NOMO-1 treated with DMSO at 0.1 percent for 48 hours (cell line): Measurements from ENCODE around the gene MAPK8IP1.
"Not testable (repeated sequence)": the region's sequence is repeated elsewhere in the genome, so short reads cannot be mapped to it uniquely, and the experiment has no call there.

ENCODE experiments used
- DNase-seq: peaks from one replicate; lab custom pipeline; 2025; ENCODE audit not compliant: unreplicated experiment; lab: John Stamatoyannopoulos, UW

Gene MAPK8IP1

GRCh38 chr11:45885274-45885920 is at the start of gene MAPK8IP1:
Gene MAPK8IP1, plus strand, starts transcription at chr11:45885651. Its CDS starts 170 bp downstream, at chr11:45885821.
- DNase-seq: peak; percentile 47

- no peak for DNase-seq
Measured at GRCh38 chr11:45839204-45839603, 46.2 kb upstream of the MAPK8IP1 start.

- DNase-seq: not testable (repeated sequence)
Measured at GRCh38 chr11:45840251-45840650, 45.2 kb upstream of the MAPK8IP1 start.

GRCh38 chr11:45843158-45843924 is 42.1 kb upstream of the MAPK8IP1 start:
- peak; percentile 85 for DNase-seq

- peak; percentile 20 for DNase-seq
Measured at GRCh38 chr11:45844822-45845578, 40.5 kb upstream of the MAPK8IP1 start.

- no peak for DNase-seq
Measured at GRCh38 chr11:45846174-45846675, 39.2 kb upstream of the MAPK8IP1 start.

GRCh38 chr11:45846974-45847910 is 38.2 kb upstream of the MAPK8IP1 start, which contains the start of gene CRY2:
Gene CRY2, plus strand, starts transcription at chr11:45847475. Its CDS starts 16 bp downstream, at chr11:45847491.
- DNase-seq: peak; percentile 93

GRCh38 chr11:45847911-45848316 is 37.5 kb upstream of the MAPK8IP1 start:
- DNase-seq: peak; percentile 37

GRCh38 chr11:45848654-45849081 is 36.8 kb upstream of the MAPK8IP1 start:
- no peak for DNase-seq

GRCh38 chr11:45850446-45850845 is 35.0 kb upstream of the MAPK8IP1 start:
- no peak for DNase-seq

- DNase-seq: no peak
Measured at GRCh38 chr11:45851228-45851627, 34.2 kb upstream of the MAPK8IP1 start.

GRCh38 chr11:45852018-45852711 is 33.3 kb upstream of the MAPK8IP1 start:
- DNase-seq: no peak

- no peak for DNase-seq
Measured at GRCh38 chr11:45852712-45853101, 32.7 kb upstream of the MAPK8IP1 start.

- no peak for DNase-seq
Measured at GRCh38 chr11:45853332-45854219, 31.9 kb upstream of the MAPK8IP1 start.

- no peak for DNase-seq
Measured at GRCh38 chr11:45855308-45855707, 30.1 kb upstream of the MAPK8IP1 start.

GRCh38 chr11:45856044-45856468 is 29.4 kb upstream of the MAPK8IP1 start:
- no peak for DNase-seq

- DNase-seq: peak; percentile 96
Measured at GRCh38 chr11:45857961-45858474, 27.4 kb upstream of the MAPK8IP1 start.

GRCh38 chr11:45858751-45859398 is 26.6 kb upstream of the MAPK8IP1 start:
- DNase-seq: no peak
